ENCODE measurements around the gene CD163L1.
"Not testable (repeated sequence)": the region's sequence is repeated elsewhere in the genome, so short reads cannot be mapped to it uniquely, and the experiment has no call there.

The CD163L1 gene

DNA sequence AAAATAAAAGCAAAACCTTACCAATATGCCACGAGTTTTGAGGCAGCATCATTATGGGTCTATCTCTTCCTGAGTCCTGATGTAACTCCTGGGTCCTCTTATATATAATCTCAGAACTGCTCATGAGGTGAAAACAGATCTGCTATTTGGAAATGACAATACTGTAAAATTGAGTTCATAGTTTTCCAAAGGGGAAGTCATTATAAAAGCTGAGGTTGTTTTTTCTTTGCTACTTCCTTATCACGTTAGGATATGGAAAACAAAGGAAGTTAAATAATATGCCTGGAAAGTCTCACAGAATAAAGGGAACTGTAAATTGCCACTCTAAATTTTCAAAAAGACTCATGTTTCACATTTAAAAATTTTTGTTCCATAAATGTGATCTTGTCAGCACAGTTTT lies at the start of gene CD163L1:
CD163L1 (minus strand) TSS at position 78 of the 400 bp plus-strand sequence; CDS start at position 52, 26 bp downstream.
- no peak for DNase-seq

DNA sequence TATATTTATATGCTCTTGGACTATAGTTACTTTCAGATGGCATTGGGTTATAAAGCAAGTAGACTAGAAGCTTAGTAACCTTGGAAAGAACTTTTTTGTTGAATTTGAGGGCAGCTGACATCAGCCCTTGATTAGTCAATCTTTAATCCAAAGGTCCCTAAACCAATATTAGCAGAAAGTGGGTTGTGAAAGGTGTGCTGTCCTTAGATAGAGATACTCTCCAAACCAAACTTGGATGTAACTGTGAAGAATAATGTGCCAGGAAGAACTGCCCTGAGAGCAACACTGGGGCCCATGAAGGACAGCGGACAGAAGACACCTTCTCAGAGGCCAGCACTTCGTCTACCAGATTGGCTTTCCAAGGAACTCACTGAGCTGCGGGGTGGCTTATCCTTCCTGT lies 49.1 kb upstream of the CD163L1 start:
- DNase-seq = no peak

DNA sequence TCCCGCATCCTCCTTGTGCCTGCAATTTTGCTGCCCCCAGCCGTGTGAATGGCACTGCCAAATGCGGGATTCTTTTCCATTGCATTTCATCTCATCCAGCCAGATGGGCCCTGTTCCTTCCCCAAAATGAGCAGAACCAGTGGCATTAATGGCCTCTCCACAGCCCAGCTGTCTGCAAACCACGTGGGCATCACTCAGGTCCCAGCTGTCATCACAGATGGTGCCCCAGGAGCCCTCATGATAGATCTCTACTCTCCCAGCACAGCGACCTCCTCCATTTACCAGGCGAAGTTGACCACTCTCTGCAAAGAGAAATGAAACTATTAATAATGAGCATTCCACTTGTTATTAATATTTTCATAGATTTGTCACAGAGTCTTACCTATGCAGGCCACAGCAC lies 42.6 kb upstream of the CD163L1 start:
- DNase-seq = no peak

DNA sequence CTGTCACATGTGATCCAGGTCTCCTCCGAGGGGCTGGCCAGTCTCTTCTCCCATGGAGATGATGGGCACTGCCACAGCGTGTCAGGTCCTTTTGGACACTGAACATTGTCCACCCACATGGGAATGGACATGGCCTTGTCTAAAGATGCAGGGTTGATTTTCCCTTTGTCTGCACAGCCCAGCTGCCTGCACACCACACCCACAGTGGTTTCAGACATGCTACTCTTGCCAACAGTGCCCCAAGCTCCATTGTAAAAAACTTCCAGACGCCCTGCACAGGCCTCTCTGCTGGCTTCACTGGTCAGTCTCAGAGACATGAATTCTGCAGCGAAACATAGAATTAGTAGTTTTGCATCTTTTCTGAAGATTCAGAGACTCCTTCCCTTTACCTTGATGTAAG lies 41.1 kb upstream of the CD163L1 start:
- no peak for DNase-seq

DNA sequence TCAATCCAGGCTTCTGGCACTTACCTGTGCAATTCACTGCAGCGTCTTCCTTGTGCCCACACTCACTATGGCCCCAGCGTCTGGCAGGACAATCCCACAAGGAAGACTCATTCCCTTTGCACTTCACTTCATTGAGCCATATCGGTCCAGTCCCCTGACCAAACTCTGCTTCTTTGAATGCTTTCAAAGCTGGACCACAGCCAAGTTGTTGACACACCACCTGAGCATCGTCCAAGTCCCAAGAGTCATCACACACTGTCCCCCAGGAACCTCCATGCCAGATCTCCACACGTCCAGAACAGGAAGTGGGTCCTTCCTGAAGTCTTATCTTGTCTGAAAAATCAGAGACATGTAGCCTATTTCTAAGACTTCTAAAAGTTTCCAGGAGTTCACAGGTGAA lies 39.4 kb upstream of the CD163L1 start:
- DNase-seq = no peak

DNA sequence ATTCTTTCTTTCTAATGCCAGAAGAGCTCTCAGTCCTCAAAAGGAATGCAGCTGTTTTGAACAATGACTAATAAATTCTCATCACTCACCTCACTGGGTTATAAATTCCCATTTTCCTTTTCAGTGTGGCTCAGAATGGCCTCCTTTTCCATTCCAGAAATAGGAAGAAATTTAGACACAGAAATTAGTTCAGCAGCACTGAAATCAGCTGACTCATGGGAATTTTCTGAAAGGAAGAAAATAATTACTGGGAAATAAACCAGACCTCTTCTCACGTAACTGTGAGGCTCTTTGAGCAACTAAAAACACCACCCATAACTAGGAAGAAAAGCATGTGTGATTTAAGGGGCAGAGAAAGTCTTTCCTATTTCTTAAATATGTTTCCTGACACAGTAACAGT lies 35.8 kb upstream of the CD163L1 start:
- no peak for DNase-seq

DNA sequence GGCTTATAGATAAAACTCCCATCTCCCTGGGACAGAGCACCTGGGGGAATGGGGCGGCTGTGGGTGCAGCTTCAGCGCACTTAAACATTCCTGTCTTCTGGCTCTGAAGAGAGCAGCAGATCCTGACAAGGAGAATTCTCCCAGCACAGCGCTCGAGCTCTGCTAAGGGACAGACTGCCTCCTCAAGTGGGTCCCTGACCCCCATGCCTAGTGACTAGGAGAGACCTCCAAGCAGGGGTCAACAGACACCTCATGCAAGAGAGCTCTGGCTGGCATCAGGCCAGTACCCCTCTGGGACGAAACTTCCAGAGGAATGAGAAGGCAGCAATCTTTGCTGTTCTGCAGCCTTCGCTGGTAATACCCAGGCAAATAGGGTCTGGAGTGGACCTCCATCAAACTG lies 28.1 kb upstream of the CD163L1 start:
- no peak for DNase-seq

DNA sequence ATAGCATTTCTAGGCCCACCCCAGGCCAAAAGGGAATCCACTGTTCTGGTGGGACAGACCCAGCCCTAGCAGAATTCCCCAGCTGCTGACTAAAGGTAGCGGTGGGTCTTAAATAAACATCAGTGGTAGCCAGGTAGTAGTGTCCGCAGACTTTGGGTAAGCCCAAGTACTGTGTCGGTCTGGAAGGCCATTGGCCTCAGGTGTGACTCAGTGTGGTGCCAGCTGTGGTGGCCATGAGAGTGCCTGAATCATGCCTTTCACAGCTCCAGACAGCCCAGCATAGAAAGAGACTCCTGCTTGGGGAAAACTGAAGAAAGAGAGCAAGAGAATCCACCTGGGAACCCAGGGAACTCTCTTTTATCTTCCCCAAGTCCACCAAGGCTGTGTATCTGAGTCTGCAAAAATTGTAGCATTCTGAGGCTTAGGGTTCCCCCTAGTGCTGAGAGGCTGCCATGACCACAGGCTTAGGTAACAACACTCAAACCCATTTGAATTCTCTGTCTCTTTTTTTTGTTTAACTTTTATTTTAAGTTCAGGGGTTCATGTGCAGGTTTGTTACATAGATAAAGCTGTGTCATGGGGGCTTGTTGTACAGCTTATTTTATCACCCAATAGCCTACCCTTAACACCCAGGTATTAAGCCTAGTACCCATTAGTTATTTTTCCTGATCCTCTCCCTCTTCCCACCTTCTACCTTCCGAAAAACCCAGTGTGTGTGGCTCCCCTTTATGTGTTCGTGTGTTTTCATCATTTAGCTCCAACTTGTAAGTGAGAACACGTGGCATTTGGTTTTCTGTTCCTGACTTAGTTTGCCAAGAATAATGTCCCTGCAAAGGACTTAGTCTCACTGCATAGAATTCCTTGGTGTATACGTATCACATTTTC lies 16.7 kb upstream of the CD163L1 start:
- DNase-seq = peak; percentile 44

DNA sequence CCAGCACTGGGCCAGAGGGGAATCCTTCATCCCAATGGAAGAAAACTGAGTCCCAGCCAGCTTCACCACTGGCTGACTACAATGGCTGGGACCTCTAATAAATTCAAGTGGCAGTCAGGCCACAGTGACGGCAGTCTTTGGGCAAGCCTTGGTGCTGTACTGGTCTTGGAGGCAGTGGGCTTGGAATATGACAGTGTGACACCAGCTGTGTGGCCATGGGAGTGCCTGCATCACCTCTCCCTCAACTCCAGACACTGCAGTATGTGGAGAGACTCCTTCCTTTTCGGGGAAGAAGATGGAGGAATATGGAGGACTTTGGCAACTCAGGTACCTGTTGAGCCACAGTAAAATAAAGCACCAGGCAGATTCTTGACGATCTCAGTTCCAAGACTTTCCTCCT lies 16.0 kb upstream of the CD163L1 start:
- DNase-seq = no peak

DNA sequence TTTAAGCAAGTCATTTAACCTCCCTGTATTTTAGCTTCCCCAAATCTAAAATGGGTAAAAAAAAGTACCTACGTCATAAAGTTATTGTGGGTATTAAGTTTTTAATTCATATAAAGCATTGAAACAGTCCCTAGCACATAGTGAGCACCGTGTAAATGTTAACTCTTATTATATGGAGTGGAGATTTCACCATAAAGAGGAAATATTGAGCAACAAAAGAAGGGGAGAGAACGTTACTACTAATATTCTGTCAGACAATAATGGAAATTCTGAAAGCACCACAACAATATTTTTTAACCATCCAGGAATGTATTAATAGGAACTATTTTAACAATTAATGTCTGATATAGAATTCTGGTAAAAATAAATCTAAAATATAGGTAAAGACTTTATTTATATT lies 7.8 kb upstream of the CD163L1 start:
- DNase-seq = no peak

DNA sequence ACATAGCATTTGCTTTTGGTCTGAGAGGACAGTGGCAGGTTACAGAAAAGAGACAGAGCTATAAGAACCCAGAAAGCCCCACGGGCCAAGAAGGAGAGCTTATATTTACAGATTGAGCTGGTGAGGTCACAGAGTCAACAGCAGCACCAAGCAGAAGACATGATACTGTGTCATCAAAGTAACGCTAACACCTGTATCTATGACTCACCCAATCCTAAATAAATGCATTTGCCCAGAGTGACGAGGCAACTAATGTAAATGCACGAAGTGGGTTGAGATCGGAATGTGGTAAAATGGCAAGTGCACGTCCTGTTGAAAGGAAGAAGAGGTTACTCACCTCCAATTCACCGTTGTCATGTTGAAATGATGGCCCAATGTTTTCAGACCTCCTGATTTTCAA lies 6.7 kb upstream of the CD163L1 start:
- no peak for DNase-seq

DNA sequence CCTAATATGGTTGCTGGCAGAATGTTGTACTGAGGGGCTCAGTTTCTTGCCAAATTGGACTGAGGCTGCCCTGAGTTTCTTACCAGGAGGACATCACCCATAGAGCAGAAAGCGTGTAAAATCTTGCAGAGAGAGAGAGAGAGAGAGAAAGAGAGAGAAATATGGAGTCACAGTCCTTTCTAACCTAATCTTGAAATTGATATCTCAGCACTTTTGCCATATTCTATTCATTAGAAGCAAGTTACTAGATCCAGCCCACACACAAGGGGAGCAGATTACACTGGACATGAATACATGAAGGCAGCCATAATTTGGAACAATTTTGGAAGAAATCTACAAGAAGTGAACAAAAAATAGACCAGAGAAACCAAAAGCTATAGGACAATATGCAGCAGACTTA lies 4.1 kb upstream of the CD163L1 start:
- no peak for DNase-seq

DNA sequence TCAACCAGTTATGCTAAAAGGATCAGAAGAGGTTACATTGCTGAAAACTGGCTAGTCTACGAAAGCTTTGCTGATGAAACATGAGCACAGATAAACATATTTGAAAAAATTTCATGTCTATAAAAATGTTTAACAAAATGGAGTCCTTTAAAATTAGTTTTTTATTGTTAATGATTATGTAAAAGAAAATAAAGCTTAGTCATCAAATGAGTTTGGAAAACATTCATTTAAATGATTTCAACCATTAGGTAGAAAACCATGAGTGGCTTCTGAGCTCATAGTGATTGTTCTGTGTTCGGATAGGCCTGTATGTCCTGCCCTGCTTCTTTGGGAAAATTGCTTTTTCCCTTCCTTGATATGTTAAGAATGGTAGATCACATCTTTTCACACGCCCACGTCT lies 584 bp upstream of the CD163L1 start:
- DNase-seq = no peak

DNA sequence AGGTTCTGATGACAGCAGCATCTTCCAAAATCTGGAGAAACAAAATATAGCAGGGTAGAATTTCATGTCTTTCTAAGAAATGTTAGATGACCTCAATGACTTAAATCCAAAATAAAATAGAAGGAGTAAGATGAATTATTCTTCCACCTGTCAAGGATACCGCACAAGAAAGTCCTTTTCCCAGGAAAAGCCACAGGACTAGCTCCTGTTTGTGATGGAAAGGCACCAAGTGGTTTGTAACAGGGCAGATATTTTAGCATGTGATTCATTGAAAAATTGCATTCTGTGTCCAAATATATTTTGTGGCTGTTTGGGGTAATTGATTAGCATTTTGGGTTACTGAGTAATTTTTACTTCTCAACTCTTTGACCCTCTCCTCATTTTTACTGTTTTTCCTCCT lies 2.7 kb downstream of the CD163L1 start:
- DNase-seq = no peak

DNA sequence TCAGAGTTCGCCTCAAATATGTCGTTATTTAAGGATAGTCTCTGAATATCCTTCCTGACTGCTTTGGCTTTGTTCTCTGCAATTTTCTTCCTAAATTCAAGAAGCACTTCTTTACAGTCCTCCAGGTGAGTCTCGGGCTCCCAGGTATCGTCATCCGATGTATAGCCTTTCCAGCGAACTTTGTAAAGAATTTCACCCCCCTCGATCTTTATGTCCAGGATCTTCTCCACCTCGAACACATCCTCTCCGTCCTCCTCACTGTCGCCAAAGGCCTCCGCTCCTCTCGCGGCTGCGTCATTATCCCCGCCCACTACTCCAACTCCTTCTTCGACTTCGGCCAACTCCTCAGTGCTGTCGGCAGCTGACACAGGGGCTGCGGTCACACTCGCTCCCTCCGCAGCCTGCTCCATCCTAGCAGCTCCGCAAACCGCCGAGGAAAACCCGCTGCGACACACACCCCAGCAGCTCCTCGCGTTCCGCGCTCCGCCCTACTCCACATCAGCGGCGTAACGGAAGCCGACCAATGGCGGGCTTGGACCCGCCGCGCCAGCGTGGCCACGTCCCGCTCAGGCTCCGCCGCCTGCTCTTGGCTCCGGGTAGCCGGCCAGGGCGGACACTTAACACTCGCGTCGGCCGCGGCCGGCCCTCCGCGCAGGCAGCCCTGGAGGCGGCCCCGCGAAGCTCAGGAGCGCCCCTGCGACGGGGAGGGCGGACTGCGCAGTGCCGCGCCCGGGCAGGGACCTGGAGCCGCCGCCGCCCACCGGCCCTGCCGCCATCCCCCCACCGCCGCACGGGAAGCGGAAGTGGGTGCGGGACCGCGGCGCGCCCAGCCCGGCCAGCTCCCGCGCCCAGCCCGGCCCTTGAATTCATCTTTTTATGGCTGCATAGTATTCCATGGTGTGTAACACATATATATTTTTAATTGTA lies 4.1 kb downstream of the CD163L1 start:
- peak; percentile 17 for DNase-seq

DNA sequence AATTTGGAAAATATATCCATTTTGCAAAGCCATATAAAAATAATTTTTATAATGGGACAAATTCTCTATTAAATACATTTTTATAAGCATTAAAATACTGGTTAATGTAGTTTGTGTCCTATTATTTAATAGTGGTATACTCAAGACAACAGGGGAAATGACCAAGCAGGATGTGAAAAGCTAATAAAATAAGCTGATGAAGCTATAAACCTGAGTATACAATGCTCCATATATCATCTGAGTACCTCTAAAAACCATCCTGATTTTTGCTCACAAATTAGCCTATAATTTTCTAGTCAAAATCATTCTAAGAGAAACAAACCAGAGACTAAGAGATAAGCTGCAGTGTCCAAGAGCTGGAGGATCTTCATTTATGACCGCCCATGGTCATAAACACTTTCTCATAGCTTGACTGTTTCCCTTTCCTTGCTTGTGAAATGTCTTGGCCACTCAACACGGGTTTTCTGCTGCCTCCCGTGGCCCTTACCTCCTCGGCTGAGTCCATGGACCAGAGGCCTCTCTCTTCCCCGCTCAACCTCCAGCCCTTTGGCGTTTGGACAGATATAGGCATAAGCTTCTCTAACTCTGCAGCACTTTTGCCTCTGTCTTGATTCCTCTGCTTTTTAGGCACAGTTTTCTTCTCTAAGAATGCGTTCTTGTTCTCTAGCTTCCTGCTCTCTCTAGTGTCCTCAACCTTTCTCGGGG lies 5.5 kb downstream of the CD163L1 start:
- not testable (repeated sequence) for DNase-seq

DNA sequence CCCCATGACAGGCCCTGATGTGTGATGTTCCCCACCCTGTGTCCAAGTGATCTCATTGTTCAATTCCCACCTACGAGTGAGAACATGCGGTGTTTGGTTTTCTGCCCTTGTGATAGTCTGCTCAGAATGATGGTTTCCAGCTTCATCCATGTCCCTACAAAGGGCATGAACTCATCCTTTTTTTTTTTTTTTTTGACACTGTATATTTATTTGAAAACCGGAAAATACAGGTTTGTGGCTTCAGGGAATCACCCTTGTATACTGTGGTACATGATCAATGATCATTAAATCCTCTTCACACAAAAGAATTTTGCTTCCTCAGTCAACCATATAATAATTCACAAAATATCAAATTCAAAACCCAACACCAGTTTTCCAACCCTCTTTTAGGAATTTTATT lies 6.5 kb downstream of the CD163L1 start:
- not testable (repeated sequence) for DNase-seq

DNA sequence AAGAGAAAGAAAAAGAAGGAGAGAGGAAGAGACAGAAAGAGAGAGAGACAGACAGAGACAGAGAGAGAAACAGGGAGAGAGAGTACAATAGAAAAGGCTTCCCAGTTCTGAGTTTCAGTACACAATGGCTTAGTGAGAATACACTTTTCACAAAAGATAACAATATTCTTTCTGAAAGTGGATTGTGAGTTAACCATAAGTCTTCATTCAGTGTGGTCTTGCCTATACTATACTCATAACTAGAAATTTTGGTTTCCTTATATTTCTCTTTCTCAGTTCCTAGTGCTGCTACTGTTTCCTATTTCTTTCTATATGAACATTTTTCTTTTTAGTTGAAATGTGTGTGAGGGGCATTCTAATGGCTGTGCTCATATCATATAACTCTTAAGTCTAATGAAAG lies 9.3 kb downstream of the CD163L1 start:
- no peak for DNase-seq

DNA sequence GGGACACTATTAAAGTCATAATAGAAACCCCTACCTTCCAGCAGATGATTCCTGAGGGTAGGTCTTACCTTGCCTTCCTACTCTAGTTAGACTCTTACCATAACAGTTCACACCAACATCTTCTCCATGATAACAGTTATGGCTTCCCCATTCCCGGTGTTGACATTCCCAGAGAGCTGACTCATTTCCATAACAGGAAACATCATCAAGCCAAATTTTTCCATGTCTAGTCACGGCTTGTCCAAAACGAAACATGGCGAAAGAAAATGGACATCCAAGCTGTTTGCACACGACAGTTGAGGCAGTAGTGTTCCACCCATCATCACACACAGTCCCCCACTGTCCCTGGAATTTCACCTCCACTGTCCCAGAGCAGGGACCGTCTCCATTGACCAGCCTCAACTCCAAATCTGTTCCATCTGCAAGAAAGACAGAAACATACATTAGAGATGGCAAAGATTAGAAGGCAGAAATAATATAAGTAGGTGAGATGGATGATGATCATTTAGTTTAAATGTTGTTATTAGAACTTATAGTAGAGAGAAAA lies 10.6 kb downstream of the CD163L1 start:
- DNase-seq = no peak

DNA sequence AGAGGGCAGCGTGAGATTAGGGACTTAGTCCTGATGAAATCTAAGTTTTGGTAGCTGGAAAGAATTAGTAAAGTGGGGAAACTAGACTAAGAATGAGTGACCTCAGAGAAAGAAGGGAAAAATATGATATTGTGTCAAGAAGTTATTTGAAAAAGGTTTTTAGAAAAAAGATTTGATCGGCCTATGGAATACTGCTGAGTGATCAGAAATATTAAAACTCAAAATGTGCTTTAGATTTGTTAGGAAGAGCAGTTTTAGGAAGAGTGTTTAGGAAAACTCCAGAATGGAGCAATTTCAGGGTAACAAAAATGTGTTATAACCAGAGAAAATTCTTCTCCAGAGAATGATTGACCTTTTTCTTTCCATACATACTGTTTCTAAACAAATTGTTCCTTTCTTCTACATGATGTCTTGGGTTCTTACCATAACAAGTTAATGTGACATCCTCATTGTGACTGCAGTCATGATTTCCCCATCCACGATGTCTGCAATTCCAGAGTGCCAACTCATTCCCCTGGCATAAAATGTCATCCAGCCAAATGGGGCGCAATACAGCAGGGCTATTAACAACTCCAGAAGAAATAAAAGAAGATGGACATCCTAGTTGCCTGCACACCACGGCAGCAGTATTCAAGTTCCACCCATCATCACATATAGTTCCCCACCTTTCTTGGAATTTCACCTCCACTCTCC lies 11.8 kb downstream of the CD163L1 start:
- DNase-seq = no peak

DNA sequence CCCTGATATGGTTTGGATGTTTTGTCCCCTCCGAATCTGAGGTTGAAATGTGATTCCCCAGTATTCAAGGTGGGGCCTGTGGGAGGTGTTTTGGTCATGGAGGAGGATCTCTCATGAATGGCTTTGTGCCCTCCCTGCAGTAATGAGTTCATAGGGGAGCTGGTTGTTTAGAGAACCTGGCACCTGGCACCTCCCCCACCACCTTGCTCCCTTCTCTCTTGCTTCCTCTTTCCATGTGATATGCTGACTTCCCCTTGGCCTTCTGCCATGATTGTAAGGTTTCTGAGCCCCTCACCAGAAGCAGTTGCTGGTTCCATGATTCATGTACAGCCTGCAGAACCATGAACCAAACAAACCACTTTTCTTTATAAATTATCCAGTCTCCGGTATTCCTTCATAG lies 32.6 kb downstream of the CD163L1 start:
- DNase-seq = peak; percentile 14

DNA sequence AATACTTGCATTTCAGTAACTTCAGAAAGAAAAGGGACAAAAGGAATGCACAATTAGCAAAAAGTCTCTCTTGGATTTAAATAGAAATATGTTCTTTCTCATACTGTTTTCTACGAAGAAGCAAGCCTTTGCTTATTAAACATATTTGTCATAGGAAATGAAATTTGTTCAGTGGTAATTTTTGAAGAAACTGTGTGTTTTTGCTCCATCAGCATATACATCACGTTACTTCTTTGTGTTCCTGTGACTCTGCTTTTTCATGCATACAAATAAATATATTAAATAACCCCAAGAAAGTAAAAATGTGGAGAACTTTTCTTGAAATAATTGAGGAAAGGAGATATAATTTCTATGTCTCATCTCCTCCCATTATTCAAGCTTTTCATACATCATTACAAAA lies 39.7 kb downstream of the CD163L1 start:
- DNase-seq = no peak
